UCSD-AML1 (cell line): ENCODE data around the gene PTPRZ1.

Experiments
- DNase-seq: peaks from one replicate; lab custom pipeline; 2025; ENCODE audit not compliant: unreplicated experiment; lab: John Stamatoyannopoulos, UW

The PTPRZ1 gene

GRCh38 chr7:121890833-121891232 is 17.9 kb downstream of the PTPRZ1 start:
- no peak for DNase-seq

GRCh38 chr7:121891731-121892130 is 18.8 kb downstream of the PTPRZ1 start:
- DNase-seq = no peak

GRCh38 chr7:121901026-121901425 is 28.1 kb downstream of the PTPRZ1 start:
- no peak for DNase-seq

GRCh38 chr7:121904120-121904519 is 31.2 kb downstream of the PTPRZ1 start:
- DNase-seq = no peak

- DNase-seq = no peak
Observed at GRCh38 chr7:121908042-121908441, 35.1 kb downstream of the PTPRZ1 start.

GRCh38 chr7:121909716-121910345 is 36.9 kb downstream of the PTPRZ1 start:
- DNase-seq = no peak

- no peak for DNase-seq
Observed at GRCh38 chr7:121913947-121914675, 41.1 kb downstream of the PTPRZ1 start.

- DNase-seq = no peak
Observed at GRCh38 chr7:121914676-121915279, 41.8 kb downstream of the PTPRZ1 start.

- DNase-seq = no peak
Observed at GRCh38 chr7:121916211-121916610, 43.2 kb downstream of the PTPRZ1 start.

GRCh38 chr7:121919986-121920385 is 47.0 kb downstream of the PTPRZ1 start:
- DNase-seq = no peak

GRCh38 chr7:121924269-121925186 is 51.6 kb downstream of the PTPRZ1 start:
- no peak for DNase-seq

- DNase-seq = no peak
Observed at GRCh38 chr7:121931149-121931902, 58.4 kb downstream of the PTPRZ1 start.

- DNase-seq = no peak
Observed at GRCh38 chr7:121932768-121933167, 59.8 kb downstream of the PTPRZ1 start.

GRCh38 chr7:121936951-121937623 is 64.1 kb downstream of the PTPRZ1 start:
- DNase-seq = no peak

- DNase-seq = no peak
Observed at GRCh38 chr7:121938429-121938996, 65.6 kb downstream of the PTPRZ1 start.

- DNase-seq = no peak
Observed at GRCh38 chr7:121940918-121941317, 68.0 kb downstream of the PTPRZ1 start.

GRCh38 chr7:121941830-121942229 is 68.9 kb downstream of the PTPRZ1 start:
- DNase-seq = no peak

GRCh38 chr7:121945066-121945465 is 72.1 kb downstream of the PTPRZ1 start:
- DNase-seq = no peak

- DNase-seq = no peak
Observed at GRCh38 chr7:121945480-121946236, 72.7 kb downstream of the PTPRZ1 start.
